ENCODE measurements around the gene CCN5. TPM values are rescaled to one million over a fixed set of nuclear protein-coding genes. Genes with fewer than 3 reads are reported as not detected.

The CCN5 gene
- total RNA-seq, 1 donor from 2014 or later = 377 TPM

DNA sequence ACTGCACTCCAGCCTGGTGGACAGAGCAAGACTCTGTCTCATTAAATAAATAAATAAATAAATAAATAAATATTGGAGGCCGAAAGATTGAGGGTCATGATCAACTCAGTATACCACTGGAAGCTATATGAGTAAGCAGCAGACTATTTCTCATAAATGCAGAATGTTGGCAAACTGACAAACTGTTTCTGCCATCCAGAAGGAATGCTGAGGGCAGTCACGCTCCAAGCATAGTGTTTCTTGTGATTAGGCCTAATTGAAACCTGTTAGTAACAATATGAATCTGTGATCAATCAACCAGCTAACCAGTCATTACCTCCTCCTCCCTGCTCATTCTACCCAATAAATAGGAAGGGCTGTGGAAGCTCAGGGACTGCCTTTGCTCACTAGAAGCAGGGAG lies 15.3 kb downstream of the CCN5 start:
- Histone ChIP-seq H3K27ac (peak overlapping the region; percentile 80 to 93), H3K27me3 (no peaks in the 10 kb centered on the region), H3K36me3 (peaks cover 0 to 3% of the 10 kb centered on the region in 2 donors), H3K9me3 (no peaks in the 10 kb centered on the region), H3K4me3 (no peak overlapping the region), H3K4me1 (peaks cover 11 to 43% of the 10 kb centered on the region in 2 donors)
- TF ChIP-seq, protein P1, sequence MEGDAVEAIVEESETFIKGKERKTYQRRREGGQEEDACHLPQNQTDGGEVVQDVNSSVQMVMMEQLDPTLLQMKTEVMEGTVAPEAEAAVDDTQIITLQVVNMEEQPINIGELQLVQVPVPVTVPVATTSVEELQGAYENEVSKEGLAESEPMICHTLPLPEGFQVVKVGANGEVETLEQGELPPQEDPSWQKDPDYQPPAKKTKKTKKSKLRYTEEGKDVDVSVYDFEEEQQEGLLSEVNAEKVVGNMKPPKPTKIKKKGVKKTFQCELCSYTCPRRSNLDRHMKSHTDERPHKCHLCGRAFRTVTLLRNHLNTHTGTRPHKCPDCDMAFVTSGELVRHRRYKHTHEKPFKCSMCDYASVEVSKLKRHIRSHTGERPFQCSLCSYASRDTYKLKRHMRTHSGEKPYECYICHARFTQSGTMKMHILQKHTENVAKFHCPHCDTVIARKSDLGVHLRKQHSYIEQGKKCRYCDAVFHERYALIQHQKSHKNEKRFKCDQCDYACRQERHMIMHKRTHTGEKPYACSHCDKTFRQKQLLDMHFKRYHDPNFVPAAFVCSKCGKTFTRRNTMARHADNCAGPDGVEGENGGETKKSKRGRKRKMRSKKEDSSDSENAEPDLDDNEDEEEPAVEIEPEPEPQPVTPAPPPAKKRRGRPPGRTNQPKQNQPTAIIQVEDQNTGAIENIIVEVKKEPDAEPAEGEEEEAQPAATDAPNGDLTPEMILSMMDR (IDR thresholded peaks at IDR 0.05) = no peak
- intact Hi-C loops (cut with DNase I) = loop anchor here (1.0 to 5.0 kb wide), 2 partner anchors 39 to 132 kb away; no protein-coding TSS in a partner anchor
- DNase-seq (ENCODE audit: low spot score in 2 of 2) = no peak

GRCh38 chr20:44731657-44732056 lies 16.5 kb downstream of the CCN5 start:
- TF ChIP-seq, protein P1 (IDR thresholded peaks at IDR 0.05) = no peak
- peak overlapping the region; percentile 80 to 93 for H3K27ac ChIP-seq
- peaks cover 11 to 50% of the 10 kb centered on the region in 2 donors for H3K4me1 ChIP-seq
- H3K27me3 ChIP-seq = no peaks in the 10 kb centered on the region
- H3K9me3 ChIP-seq = no peaks in the 10 kb centered on the region
- H3K36me3 ChIP-seq = peaks cover 0 to 3% of the 10 kb centered on the region in 2 donors
- intact Hi-C loops (cut with DNase I) = loop anchor here (5.0 kb wide), 1 partner anchor 131 kb away; no protein-coding TSS in a partner anchor
- no peak overlapping the region for H3K4me3 ChIP-seq
- no peak for DNase-seq (ENCODE audit: low spot score in 2 of 2)

GRCh38 chr20:44732327-44732726 lies 17.2 kb downstream of the CCN5 start:
- TF ChIP-seq, protein P1 (IDR thresholded peaks at IDR 0.05) = no peak
- no peak for DNase-seq (ENCODE audit: low spot score in 2 of 2)
- no peaks in the 10 kb centered on the region for H3K9me3 ChIP-seq
- no peak overlapping the region for H3K4me3 ChIP-seq
- intact Hi-C loops (cut with DNase I) = loop anchor here (5.0 kb wide), 1 partner anchor 130 kb away; no protein-coding TSS in a partner anchor
- H3K27ac ChIP-seq = peak overlapping the region; percentile 80 to 93
- no peaks in the 10 kb centered on the region for H3K27me3 ChIP-seq
- H3K36me3 ChIP-seq = no peaks in the 10 kb centered on the region
- peaks cover 11 to 52% of the 10 kb centered on the region in 2 donors for H3K4me1 ChIP-seq

GRCh38 chr20:44733341-44734069 lies 18.3 kb downstream of the CCN5 start:
- TF ChIP-seq, protein P1 (IDR thresholded peaks at IDR 0.05) = peak; percentile 94 to 96 (median 95)
- H3K27me3 ChIP-seq = no peaks in the 10 kb centered on the region
- peaks cover 11 to 54% of the 10 kb centered on the region in 2 donors for H3K4me1 ChIP-seq
- peak in 1 of 2 donors; percentile 90 for DNase-seq (ENCODE audit: low spot score in 2 of 2)
- H3K4me3 ChIP-seq = no peak overlapping the region
- peak overlapping the region; percentile 80 to 93 for H3K27ac ChIP-seq
- no peaks in the 10 kb centered on the region for H3K36me3 ChIP-seq
- intact Hi-C loops (cut with DNase I) = loop anchor here (1.0 to 5.0 kb wide), 2 partner anchors 48 to 129 kb away; no protein-coding TSS in a partner anchor
- no peaks in the 10 kb centered on the region for H3K9me3 ChIP-seq

DNA sequence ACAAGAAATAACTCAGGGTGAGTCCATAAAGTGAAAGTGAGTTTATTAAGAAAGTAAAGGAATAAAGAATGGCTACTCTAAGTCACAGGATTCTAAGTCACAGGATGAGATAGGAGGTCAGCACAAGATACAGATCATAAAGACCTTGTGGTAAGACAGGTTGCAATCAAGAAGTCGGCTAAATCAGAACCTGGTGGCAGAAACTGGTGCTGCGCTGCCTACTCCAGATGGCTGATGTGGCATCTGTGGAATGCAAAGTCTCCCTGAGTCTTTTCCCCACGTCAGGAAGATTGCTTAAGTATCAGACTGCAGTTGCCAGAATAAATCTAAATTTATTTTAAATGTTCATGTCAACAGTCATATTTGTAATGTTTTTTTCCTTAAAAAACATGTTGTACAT lies 19.8 kb downstream of the CCN5 start:
- H3K9me3 ChIP-seq = no peaks in the 10 kb centered on the region
- peak in 1 of 2 donors; percentile 91 for DNase-seq (ENCODE audit: low spot score in 2 of 2)
- H3K27ac ChIP-seq = peak overlapping the region; percentile 80 to 93
- H3K4me3 ChIP-seq = peak overlapping the region in 1 of 2 donors; percentile 23
- no peaks in the 10 kb centered on the region for H3K36me3 ChIP-seq
- peaks cover 11 to 50% of the 10 kb centered on the region in 2 donors for H3K4me1 ChIP-seq
- intact Hi-C loops (cut with DNase I) = loop anchor here (5.0 kb wide), 3 partner anchors 127 to 523 kb away; partner anchors contain the start of genes OSER1 and TTPAL
- TF ChIP-seq, protein P1 (IDR thresholded peaks at IDR 0.05) = peak; percentile 43 to 47 (median 46)
- H3K27me3 ChIP-seq = no peaks in the 10 kb centered on the region
